Fibroblast of skin of left biceps (primary cell): ENCODE data around the gene CD38.
"Not testable (repeated sequence)": the region's sequence is repeated elsewhere in the genome, so short reads cannot be mapped to it uniquely, and the experiment has no call there.

Source experiments
- DNase-seq, 2 experiments: peaks; one replicate each; pipeline ENCODE4 v3.0.0-alpha.2; 2013; ENCODE audit warnings: low read depth in 2 of 2

The CD38 gene

GRCh38 chr4:15778289-15779241, at the start of gene CD38:
TSS of gene CD38 (plus strand) at chr4:15778328. CDS start at chr4:15778415, 87 bp downstream.
- DNase-seq = no peak

- DNase-seq = no peak
These were observed 48.1 kb upstream of the CD38 start for GRCh38 chr4:15729910-15730533.

GRCh38 chr4:15733061-15733460, 45.1 kb upstream of the CD38 start:
- DNase-seq = not testable (repeated sequence)

GRCh38 chr4:15735536-15735935, 42.6 kb upstream of the CD38 start:
- no peak for DNase-seq

GRCh38 chr4:15736514-15737050, 41.5 kb upstream of the CD38 start:
- no peak for DNase-seq

GRCh38 chr4:15737255-15737654, 40.9 kb upstream of the CD38 start:
- no peak for DNase-seq

GRCh38 chr4:15738877-15739276, 39.3 kb upstream of the CD38 start:
- DNase-seq = no peak

- DNase-seq = no peak
These were observed 37.2 kb upstream of the CD38 start for GRCh38 chr4:15740764-15741404.

GRCh38 chr4:15742083-15742582, 36.0 kb upstream of the CD38 start:
- no peak for DNase-seq

- no peak for DNase-seq
These were observed 35.5 kb upstream of the CD38 start for GRCh38 chr4:15742637-15743036.

- DNase-seq = no peak
These were observed 34.0 kb upstream of the CD38 start for GRCh38 chr4:15744016-15744545.

GRCh38 chr4:15746110-15746509, 32.0 kb upstream of the CD38 start:
- DNase-seq = no peak

GRCh38 chr4:15749001-15749400, 29.1 kb upstream of the CD38 start:
- DNase-seq = no peak

GRCh38 chr4:15751153-15751552, 27.0 kb upstream of the CD38 start:
- DNase-seq = no peak

GRCh38 chr4:15753081-15753480, 25.0 kb upstream of the CD38 start:
- DNase-seq = no peak

- DNase-seq = no peak
These were observed 24.3 kb upstream of the CD38 start for GRCh38 chr4:15753786-15754185.

GRCh38 chr4:15754323-15754722, 23.8 kb upstream of the CD38 start:
- no peak for DNase-seq

GRCh38 chr4:15755321-15756155, 22.6 kb upstream of the CD38 start:
- DNase-seq = no peak

- DNase-seq = no peak
These were observed 21.7 kb upstream of the CD38 start for GRCh38 chr4:15756361-15756861.

GRCh38 chr4:15757054-15757453, 21.1 kb upstream of the CD38 start:
- no peak for DNase-seq

GRCh38 chr4:15758294-15758693, 19.8 kb upstream of the CD38 start:
- no peak for DNase-seq
